Activated naive CD8-positive, alpha-beta T cell treated with anti-CD3 and anti-CD28 coated beads, Interleukin-2, amount 50 U/mL, for 16 hours (primary cell): ENCODE results near the gene YPEL5.
A peak's percentile ranks its signal among the peaks of the same experiment; 100 is the strongest.

Source experiments
- DNase-seq: peaks from one replicate; pipeline ENCODE4 v3.0.0-alpha.2; 2020; ENCODE audit warnings: low read depth, low spot score

Gene YPEL5

DNA sequence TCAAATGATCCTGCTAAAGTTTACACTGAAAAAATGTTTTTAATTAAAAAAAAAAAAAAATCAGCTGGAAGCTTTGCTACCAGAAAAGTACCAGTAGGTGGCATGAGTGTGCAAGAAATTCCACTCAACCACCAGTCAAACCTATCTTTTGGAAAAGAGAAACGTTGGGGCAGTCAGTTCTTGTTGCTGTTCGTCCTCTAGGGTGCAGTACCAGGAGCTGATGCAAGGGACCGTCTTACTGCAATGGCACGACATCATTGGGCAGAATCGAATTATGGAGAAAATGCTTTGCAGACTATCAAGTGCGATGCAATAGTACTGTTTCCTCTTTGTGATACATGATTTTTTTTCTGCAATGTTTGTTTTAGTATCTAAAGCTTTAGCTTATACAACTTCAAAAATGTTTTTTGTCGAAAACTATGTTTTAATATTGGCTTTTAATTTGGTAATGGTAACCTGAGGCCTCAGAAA lies 18.3 kb downstream of the YPEL5 start:
- DNase-seq = peak; percentile 11

DNA sequence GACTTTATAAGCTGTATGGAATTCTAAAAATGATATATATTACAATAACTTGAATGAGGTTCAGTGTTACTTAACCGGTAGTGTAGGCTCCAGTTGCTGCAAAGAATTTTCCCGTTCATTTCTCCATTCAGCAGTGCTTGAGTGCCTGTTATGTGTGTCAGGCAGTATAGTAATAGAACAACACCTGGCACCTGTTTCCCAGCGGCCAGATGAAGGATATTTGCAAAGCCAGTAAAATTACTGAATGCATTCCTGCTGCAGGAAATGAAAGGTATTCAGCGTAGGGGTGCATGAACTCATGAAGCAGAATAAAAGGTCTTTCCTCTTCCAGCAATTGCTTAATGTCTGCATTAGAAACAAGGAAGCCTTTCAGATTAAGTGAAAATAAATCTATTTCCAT lies 18.8 kb downstream of the YPEL5 start:
- DNase-seq = no peak

DNA sequence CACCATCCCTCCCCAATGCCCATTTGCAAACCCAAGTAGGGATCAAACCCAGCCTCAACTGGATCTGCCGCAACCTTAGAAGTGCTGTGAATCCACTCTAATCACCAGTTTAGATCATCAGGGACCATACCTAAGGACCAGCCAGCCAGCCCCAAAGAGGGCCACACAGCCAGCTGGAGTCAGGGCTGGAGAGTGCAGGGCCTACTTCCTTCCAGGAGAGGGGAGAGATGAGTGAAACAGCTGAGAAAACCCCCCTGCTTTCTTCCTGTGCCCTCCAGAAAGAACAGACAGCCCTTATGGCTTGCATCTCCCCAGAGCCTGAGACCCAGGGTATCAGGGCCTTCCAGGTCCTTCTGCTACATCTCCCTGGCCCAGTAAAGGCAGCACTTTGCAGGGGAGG lies 25.8 kb downstream of the YPEL5 start:
- no peak for DNase-seq

DNA sequence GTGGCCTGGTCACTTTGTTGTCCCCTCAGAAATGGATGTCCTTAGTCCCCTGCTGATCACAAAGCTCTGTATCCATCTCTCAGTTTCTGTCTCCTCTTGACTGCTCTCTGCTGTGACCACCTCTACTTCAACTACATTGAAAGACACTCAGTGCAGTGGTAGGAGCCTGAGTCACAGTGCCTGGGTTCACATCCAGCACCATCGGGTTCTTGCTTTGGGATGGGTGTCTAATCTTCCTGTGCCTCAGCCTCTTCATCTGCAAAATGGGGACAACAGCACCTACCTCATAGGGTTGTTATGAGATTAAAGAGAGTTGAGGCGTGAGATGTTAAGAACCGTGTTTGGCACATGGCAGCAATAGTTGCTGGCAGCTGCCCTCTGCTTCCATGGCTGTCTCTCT lies 30.6 kb downstream of the YPEL5 start:
- no peak for DNase-seq

DNA sequence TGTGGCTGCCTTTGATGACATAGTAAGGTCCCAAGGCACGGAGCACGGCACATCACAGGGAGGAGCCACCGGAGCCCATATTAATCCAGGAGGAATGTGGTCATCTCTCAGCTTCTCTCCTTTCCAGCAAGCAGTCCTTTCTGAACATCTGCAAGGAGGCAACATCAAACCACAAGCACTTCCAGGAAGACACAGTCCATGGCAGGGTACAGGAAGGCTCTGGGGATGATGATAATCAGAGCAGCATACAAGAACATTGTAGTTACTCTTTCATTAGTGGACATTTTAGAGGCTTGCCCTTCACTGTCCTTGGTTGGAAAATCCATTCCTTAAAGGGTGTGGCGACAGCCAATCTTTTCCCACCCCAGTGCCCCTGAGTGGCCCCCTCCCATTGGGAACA lies 31.1 kb downstream of the YPEL5 start:
- DNase-seq = no peak

DNA sequence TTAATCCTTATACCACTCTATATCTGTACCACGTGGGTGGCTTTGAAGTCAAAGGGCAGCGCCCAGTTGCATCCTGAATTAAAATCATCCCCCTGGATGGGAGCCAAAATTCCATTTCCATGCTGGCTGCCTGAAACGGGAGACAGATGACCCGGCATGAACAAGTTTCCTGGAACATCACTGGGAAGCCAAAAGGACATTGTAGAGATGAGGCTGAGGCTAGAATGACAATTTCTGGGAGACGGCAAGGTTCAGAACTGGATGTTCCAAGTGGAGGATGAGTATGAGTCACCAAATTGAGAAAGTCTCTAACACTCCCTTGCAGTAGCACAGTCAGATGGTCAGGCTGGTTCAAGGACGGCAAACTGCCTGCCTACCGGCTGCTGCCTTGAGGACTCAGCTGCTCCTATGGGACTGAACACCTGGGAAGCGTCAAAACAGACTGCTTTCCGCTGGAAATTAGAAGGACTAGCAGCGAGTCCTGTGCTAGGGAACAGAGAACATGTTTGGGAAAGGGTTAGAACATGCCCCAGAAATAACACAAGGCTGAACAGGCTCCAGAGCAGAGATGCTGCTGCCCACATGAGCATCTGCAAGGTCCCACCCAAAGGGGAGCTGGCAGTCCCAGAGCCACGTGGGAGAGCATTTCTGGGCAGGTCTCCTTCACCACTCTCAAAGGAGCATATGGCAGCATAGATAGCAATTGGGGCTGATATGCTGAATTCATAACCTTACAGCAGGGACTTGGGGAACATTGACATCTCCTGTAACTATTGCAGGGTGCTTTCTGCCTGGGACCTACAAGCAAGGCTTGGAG lies 32.0 kb downstream of the YPEL5 start:
- DNase-seq = no peak

DNA sequence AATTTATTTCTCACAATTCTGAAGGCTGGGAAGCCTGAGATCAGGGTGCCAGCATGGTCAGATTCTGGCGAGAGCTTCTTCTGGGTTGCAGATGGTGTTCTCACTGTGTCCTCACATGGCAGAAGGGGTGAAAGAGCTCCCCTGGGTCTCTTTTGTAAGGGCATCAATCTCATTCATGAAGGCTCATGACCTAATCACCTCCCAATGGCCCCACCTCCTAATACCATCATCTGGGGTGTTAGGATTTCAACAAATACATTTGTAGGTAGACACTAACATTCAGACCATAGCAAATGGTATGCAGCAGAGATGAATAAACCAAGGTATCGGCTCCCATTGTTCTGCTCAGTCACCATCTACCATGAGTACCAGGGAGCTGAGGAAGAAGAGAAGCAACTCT lies 32.7 kb downstream of the YPEL5 start:
- no peak for DNase-seq

DNA sequence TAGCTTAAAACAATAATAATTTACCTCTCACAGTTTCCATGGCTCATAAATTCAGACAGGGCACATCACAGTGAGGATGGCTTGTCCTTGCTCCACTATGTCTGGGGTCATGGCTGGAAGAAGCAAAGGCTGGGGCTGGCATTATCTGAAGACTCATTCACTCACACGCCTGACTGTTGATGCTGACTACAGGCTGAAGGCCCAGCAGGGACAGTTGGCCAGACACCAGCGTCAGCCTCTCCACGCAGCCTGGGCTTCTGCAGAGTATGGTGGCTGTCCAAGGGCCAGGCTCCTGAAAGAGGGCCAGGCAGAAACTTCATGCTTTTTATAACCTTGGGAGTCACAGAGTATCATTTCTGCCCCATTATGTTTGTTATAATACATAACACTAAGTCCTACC lies 33.4 kb downstream of the YPEL5 start:
- DNase-seq = no peak

DNA sequence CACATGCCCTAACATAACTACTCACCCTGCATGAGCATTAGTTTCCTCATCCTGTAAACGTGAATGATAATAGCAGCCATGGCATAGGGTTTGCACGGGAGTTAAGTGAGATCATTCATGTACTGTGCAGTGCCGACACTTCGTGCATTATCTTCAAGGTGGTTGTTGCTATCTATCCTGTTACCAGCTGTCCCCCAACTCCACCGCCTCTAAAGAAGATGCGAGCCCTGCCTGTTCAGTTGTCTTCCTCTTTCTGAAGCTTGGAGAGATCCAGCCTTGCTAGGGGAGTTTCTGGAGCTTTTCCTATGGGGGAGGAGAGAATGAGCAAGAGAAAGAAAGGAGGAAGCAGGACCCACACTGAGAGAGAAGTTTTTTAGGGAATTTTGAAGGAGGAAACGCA lies 34.4 kb downstream of the YPEL5 start:
- DNase-seq = no peak

DNA sequence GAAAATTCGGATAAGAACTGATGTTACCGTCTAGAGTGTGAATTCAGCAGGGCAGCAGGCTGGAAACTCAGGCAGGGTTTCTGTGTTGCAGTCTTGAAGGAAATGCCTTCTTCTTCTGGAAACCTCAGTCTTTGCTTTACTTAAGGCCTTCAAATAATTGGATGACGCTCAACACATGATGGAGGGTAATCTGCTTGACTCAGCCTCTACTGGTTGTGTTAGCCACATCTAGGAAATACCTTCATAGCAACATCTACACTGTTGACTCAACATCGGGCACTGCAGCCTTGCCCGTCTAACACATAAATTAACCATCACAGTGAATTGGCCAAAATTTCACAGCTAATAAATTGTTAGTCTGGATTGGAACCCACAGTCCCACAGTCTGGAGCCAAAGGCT lies 37.2 kb downstream of the YPEL5 start:
- no peak for DNase-seq

DNA sequence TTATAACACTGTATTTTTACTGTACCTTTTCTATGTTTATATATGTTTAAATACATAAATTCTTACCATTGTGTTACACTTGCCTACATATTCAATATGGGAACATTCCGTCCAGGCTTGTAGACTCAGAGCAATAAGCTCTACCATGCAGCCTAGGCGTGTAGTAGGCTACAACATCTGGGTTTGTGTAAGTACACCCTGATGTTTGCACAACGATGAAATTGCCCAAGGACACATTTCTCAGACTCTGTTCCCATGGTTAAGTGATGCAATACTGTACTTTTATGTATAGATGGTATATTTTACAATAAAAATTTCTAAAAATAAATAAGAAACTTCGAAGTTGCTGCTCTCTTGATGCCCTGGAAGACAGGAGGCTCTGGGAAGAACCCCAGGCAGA lies 38.4 kb downstream of the YPEL5 start:
- DNase-seq = no peak

DNA sequence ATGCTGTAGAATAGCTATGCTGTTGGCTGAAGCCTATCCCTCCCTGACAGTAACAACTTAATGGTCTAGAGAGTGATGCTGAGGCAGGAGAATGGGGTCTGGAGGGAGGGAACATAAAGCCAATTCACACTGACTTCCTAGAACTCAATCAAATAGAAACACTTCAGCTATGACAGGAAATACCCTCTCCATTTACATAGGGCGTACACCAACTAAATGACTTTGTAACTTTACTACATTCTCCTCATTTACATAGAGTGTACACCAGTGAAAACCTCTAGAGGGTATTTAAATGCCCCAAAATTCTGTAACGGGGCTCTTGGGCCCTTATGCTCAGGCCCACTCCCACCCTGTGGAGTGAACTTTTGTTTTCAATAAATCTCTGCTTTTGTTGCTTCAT lies 41.5 kb downstream of the YPEL5 start:
- DNase-seq = no peak

DNA sequence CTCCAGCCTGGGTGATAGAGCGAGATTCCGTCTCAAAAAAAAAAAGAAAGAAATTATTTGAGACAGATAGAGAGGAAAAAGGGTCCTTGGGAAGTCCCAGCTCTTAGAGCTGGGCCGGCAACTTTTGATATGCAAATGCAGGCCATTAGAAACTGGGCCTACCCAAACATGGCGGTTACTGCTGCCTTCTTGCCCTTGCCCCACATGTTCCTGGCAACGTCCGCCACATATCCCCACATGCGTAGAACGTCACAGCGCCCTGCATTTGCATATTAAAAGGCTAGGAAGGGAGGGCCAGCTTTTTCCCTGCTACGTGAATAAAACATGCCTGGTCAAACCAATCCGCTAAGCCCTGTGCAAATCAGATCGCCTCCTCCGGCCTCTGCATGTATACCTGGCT lies 43.8 kb downstream of the YPEL5 start:
- DNase-seq = no peak

DNA sequence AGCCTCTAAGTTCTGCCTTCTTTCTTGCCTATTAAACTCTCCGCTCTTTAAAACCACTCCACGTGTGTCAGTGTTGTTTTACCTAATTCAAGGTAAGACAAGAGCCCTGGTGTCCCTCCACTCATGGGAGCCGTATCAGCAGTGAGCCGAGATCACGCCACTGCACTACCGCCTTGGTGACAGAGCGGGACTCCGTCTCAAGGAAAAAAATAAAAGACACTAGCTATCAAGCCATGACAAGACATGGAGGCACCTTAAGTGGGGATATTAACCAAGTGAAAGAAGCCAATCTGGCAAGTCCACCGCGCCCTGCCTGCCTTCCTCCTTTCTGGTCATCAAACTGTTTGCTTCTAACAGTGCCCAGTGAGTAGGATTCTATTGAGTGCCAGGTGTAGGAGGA lies 44.3 kb downstream of the YPEL5 start:
- no peak for DNase-seq

DNA sequence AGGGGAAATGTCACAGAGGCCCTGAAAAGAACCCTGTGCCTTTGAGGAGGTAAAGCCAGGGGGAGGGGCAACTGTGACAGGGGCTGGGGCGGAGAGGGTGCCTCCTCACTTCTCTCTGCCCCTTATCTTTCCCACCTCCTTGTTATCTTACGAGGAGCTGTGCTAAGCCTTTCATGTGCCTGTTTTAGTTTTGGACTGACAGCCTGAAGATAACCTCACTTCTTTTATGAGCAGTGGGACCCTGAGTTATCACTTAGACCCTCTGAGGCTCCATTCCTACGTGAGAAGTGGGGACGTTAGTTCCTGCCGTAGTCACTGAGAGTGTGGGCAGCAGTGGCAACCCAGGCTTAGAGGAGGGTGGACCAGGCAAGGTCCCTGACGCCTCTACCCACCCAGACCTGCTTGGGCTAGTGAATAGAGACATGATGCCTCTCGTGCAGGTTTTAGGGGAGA lies 45.0 kb downstream of the YPEL5 start:
- no peak for DNase-seq

DNA sequence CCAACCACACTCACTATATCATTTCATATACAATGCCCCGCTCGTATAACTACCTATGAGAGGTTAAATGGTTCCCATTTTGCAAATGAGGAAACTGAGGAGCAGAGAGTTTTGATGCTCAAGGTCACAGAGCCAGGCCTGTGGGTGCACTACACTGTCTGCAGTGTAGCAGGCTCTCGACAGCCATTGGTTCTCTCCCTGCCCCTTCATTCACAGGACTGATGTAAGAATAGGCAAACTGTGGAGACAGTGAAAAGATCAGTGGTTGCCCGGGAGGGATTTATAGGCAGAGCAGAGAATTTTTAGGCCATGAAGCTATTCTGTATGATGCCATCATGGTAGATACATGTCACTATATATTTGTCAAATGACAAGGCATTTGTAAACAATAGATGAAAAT lies 45.5 kb downstream of the YPEL5 start:
- DNase-seq = no peak

DNA sequence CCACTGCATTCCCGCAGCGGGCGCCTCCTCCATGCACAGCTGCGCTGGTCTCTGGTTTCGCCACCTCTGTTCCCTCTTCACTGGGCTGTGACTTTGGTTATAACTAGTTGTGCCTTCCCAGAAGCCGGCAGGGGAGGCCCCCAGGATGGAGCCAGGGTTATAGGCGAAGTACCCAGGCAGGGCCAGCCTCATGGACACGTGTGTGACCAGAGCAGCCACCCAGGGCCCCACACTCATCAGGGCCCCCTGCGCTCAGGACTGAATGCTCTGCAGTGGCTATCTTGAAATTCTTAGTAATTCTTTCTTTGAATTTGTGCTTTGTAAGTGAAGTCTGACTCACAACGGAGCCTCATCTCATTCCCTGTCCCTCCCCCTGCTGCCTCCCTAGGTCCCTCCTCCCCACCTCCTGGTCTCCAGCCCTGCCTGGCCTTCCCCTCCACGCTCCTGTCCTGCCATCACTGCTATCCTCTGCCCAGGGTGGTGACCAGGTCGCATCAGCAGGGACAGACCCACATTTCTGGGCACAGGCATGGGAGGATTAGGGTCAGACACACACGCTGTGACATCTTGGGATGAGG lies 46.4 kb downstream of the YPEL5 start:
- DNase-seq = no peak

DNA sequence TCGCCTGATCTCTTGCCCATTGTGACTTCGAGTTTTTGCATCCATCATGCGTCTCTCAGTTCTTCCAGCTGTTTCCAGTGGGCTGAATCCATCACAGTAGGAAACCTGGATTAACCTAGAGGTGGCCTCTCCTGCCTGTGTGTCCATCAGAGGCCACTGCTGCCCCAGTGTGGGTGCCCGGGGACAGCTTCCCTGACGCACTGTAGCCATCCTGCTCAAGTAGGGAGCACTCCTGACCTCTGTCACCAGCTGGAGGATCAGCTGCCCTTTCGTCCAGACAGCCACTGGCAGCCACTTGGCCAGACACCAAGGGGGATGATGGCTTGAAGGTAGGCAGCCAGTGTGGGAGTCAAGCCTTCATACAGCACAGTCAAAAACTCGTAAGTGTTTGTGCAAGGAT lies 47.6 kb downstream of the YPEL5 start:
- DNase-seq = no peak

DNA sequence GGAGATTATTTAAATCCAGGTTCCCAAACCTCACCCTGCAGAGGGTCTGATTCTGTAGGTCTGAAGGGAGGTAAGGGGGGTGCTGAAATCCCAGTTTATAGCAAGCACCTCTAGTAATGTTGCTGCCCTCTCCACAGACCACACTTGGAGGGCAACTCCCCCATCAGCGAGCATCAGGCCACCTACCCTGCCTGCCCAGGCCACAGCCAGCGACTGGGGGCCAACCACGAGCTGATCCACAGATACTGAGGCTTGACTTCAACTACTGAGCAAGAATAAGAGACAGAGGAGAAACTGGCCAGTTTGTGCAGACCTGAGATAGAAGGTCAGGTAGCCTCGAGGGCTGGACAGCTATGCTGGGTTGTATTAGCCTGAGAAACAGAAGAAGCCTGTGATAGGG lies 48.2 kb downstream of the YPEL5 start:
- DNase-seq = no peak

DNA sequence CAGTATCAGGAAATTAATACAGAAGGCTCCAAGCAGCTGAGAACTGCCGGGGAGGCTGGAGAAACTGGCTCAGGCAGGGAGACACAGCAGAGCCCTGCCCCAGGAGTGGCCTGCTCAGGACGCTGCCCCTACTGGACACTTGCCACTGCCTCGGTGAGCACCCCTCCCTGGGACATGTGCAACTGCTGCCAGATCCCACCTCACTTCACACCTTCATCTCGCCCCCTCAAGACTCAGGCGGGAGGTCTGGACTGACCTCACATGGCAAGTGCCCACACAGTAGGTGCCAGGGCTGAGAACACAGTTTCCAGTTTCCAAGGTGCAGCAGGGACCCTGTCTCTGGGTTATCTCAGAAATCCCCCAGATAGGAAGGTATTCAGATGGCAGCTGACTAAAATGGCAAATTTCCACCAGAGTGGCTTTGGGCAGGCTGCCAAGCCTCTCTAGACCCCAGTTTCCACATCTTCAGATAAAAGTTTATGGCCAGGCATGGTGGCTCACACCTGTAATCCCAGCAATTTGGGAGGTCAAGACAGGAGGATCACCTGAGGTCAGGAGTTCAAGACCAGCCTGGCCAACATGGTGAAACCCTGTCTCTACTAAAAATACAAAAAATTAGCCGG lies 50.9 kb downstream of the YPEL5 start:
- DNase-seq = no peak

DNA sequence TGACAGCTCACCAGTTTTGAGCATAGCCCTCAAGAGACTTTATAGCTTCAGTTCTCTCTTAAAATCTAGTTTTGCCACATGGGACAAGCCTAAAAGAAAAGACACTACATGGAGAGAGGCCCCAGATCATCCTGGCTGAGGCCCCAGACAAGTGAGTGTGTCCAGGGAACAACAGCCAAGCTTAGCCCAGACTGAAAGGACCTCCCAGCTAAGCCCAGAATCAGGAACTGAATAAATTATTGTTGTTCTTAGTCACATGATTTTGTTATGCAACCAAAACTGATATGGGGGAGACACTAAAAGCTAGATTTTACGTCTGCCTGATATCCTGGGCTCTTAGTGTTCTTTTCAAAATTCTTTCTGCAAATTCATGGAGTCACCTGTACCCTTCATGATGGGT lies 55.2 kb downstream of the YPEL5 start:
- DNase-seq = no peak

DNA sequence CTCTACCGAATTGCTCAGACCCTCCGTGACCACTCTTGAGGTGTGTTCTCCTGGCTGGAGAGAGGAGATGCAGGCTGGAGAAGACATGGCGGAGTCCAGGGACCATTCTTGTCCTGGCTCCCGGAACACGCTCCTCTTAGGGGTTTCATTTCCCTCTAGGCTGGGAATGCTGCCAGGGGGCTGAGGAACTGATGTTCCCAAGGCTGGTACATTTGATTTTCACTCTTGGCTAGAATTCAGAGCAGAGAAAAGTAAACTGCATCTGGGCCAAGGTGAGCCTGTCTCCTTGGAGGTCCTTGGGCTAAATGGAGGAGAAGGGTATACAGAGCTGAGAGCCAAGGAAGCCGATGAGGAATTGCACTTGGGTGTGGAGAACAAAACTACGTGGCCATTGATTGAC lies 56.3 kb downstream of the YPEL5 start:
- no peak for DNase-seq

DNA sequence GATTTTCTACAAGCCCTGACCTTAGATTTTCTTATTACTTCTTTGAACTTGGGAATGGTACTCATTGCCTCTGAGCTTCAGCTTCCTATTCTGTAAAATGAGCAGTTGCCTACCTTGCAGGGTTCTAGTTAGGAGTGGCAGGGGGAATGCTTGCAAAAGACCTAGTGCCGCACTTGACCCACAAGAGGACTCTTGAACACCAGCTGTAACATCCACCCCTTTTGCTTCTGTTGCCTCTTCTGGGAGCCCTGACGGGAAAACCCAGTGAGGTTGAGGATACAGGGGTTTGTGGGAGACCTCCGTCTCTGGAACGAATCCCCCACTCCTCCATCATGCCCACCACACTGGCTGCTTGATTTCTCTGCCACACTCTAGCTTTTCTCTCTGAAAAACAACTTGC lies 57.5 kb downstream of the YPEL5 start:
- no peak for DNase-seq
